Hematopoietic multipotent progenitor cell treated with erythropoietin and hydrocortisone succinate and interleukin-3 and kit ligand, for 15 days (in vitro differentiated cells): ENCODE data around the gene ERN1.
"Not testable (repeated sequence)": the region's sequence is repeated elsewhere in the genome, so short reads cannot be mapped to it uniquely, and the experiment has no call there.

Experiments used
- DNase-seq: peaks from one replicate; pipeline ENCODE4 v3.0.0-alpha.2; 2015; ENCODE audit warnings: low spot score

The ERN1 gene

DNA sequence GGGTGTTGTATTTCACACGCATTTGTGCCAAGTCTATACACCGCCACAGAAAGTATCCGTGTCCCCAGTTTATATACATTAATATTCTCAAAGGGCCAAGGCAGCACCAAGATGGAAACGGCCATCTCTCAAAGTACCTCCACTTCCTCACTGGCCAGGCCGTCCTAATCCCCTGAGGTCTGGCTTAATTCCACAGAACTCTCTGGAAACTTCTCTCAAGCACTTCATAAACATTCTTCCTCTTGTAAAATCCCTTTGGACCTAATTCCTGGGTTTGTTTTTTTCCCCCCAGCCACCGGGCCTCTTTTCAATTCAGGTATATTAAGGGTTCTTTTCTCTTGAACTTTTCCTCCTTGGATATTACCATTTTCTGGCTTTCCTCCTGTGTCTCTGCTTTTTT lies 5.1 kb upstream of the ERN1 start:
- DNase-seq = no peak

GRCh38 chr17:64134216-64134970 lies 4.4 kb upstream of the ERN1 start:
- no peak for DNase-seq

DNA sequence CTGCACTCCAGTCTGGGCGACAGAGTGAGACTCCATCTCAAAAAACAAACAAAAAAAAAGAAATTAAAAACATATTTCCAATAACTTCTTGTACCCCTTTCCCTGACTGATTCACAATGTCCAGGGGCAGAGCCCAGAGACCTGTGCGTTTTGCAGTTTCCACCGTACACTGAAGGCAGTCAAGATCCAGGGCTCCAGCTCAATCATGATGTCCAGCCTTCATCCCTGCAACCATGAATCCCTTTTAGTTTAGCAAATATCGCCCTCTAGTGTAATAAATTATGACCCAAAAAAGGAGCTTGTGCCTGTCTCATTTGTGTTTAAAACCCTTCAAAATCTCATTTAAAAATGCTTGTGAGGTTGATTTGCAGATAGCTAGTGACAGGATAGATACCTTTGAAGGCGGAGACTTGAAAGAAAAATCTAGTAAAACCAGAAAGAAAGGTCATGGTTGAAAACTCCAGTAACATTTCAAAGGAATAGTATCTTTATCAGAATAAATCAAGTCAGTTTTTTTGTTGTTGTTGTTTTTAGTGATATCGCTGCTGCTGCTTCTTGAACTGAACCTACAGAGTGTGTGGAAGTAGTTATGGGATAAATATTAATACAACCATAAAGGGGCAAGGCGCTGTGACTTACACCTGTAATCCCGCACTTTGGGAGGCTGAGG lies 3.7 kb upstream of the ERN1 start:
- DNase-seq = peak; percentile 81

- DNase-seq = no peak
Observed at GRCh38 chr17:64131606-64132270, 1.8 kb upstream of the ERN1 start.

- DNase-seq = no peak
Observed at GRCh38 chr17:64130559-64131001, 636 bp upstream of the ERN1 start.

DNA sequence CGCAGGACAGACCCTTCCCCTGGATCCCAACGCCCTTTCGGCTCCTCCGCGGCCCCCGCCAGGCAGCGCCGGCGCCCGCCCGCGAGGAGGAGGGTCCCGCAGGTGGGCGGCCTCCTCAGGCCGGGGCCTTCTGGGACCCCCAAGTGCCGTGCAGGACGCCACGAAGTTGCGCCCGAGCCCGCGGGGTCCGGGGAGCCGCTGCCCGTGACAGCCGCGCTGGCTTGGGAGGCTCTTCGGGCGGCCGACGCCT lies 504 bp downstream of the ERN1 start:
- no peak for DNase-seq

DNA sequence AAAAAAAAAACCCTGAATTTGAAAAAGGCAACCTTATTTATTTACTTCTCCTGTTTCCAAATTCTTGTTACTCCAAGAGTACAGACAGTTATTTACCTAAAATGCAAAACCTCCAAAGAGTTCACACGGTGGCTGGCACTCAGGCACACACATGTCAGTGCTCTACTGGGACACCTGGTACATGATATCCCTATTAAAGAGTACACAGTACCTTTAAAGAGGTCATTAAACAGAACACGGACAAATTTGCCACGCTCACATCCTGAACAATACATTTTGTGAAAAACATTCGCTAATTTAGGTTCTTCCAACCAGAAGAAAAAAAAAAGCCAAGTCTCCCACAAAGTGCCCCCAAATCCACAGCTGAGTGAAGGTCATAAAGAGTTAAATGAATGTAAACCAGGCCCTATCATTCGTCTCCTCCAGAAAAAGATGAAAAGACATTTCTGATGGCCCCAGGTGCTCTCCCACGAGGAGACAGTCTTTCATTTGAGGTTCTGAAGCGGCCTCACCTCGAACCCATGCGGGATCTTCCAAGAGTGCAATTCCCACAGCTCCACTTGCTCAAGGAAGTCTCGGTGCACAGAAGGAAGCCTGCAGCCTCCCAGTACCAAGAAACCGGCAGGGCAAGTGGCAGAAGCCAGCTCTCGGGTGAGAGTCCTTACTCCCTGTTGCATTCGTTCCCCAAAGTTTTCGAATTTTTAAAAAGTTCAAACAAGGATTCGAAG lies 993 bp downstream of the ERN1 start:
- DNase-seq = no peak

GRCh38 chr17:64126918-64127317 lies 3.0 kb downstream of the ERN1 start:
- no peak for DNase-seq

DNA sequence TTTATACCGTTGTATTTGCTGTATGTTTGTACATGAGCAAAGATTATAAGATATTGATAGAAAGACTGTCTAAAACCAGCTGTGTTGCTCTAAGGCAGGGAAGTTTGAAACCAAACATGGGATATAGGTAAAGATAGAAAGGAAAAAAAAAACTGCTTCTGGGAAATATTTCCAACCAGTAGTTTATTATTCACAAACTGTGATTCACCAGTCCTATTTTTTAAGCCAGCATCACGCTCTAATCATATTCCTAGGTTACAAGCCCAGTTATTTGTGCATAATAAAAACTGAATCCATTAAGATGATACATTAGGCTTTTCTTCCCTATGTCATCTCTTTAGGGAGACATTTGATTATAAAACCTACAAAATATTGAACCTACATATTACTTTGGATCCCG lies 4.0 kb downstream of the ERN1 start:
- DNase-seq = no peak

DNA sequence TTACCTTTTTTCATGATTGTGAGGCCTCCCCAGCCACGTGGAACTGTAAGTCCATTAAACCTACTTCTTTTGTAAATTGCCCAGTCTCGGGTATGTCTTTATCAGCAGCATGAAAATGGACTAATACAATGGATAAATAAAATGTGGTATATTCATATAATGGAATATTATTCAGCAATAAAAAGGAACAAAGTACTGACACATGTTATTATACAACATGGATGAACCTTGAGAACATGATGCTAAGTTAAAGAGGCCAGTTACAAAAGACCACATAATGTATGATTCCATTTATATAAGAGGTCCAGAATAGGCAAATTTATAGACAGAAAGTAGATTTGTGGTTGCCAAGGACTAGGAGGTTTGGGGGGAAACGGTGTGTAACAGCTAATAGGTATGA lies 5.3 kb downstream of the ERN1 start:
- no peak for DNase-seq

DNA sequence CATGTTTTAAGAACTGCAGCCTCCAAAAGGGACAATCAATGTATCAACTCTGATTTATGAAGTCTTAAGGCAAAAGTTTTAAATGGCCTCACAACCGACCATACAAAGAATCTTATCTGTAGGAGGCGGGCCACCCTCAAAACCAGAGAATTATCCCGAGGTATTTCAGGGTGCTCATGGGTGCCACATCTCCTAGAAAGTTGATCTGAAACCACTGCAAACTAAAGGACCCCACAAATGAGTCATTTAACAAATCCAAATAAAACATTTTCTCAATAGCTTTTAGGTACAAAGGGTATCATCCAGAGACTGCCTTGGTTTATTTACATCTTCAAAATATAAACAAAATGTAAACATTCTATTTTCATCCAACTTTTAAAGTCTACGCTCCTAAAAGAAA lies 6.8 kb downstream of the ERN1 start:
- no peak for DNase-seq

GRCh38 chr17:64120972-64121786 lies 8.8 kb downstream of the ERN1 start:
- not testable (repeated sequence) for DNase-seq

- DNase-seq = no peak
Observed at GRCh38 chr17:64120159-64120810, 9.7 kb downstream of the ERN1 start.

DNA sequence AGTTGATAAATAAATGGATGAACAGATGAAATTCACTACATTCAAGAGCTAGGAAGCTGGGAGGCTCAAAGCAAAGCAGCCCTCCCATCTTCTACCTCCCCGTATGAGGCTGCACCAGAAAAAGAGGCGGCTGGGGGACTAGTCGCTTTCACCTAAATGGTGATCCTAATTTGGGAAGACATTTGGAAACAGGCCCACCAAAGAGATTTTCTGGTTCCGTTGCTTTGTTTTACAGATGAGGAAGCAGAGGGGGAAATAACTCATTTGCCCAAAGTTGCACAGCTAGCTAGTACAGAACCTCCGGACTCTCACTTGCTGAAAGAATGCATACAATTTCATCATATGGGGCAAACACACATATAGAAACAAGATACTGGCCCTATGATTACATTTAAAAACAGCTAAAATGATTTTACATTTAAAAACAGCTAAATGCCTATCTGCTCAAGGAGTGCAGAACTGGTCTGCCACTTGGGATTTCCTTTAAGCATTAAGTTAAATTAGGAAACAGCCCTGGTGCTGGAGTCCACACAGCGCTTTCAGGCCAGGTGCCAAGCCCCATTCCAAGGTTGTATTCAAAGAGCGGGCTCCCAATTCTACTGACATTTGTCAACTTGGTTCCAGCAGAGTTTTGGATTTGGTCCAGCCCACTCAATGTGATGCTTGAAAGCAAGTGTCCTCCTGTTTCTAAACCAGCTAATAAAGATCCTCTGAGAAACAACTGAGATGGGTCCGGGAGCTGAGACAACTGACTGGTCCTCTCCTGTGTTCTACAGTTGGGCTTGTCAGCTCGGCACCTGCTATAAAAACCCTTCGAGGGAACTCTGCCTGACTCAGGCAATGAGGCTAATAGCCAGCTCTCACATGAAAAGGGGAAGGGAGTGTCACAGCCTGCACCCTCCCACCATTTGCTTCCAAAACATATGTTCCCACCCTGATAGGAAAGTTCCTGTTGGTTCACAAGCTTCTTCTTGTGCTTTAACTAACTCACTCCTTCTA lies 11.7 kb downstream of the ERN1 start:
- DNase-seq = peak; percentile 25

DNA sequence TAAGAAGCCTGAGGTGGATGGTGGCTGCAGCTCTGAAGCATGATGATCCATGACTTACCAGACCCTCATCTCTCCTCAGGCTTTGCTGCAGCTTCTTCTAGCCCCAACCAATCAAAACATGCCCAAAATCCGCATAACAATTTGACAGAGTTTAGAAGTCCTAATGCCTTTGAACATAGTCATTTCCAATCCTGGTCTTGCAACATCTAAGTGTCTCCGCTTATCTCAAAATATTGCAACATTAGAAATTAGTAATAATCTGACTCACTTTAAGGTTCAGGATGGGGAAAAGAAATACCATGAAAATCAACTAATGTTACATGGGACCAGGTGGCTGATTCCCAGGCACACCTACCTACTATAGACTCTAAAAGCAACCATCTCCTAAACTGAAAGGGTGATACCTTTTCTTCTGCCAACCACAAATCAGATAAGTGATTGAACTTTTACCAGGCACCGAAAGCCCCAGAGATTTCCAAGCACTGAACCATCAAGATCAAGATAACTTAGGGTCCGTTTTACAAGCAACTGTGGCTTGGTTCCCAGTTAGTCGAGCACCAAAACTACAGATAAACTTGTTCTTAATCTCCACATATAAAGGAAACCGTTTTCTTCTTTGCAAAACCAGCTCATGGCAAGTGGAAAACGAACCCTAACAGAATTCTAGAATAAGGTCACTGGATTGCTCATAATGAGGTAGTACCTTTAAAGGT lies 14.0 kb downstream of the ERN1 start:
- no peak for DNase-seq

GRCh38 chr17:64115043-64115698 lies 14.8 kb downstream of the ERN1 start:
- no peak for DNase-seq

- no peak for DNase-seq
Observed at GRCh38 chr17:64113006-64113405, 16.9 kb downstream of the ERN1 start.

GRCh38 chr17:64111831-64112230 lies 18.1 kb downstream of the ERN1 start:
- no peak for DNase-seq
